ENCODE data around the gene GARIN3. TPM values are rescaled to one million over a fixed set of nuclear protein-coding genes. Genes with fewer than 3 reads are reported as not detected.
"Not testable (repeated sequence)": the region's sequence is repeated elsewhere in the genome, so short reads cannot be mapped to it uniquely, and the experiment has no call there.

GARIN3 gene
- total RNA-seq, 4 donors from 2014 or later = not detected

DNA sequence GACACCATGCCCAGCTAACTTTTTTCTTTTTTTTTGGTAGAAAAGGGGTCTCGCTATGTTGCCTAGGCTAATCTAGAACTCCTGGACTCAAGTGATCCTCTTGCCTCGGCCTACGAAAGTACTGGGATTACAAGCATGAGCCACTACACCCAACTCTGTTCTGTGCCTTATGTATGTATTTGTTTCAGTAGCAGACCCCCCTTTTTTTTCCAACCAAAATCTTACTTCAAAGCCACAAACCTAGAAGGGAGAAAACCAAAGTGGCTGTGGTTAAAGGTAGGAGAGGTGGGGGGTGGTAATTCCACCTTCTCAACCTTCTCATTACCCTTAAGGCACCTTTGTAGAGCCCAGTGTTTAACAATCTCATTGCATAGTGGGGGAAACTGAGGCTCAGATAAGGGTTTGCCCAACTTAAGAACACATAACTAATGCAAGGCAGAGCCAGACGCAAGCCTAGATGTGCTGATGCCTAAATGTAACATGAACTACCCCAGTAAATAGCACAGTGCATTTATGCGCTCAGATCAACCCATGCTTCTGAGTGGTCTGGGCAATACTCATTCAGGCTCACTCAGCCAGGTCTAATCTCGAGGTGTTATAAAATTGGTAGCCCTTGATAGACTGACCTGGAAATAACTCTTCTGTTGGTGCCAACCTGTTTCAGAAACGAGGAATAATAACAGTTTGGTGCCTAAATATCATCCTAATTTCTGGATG lies 47.6 kb upstream of the GARIN3 start:
- TF ChIP-seq, protein P1, sequence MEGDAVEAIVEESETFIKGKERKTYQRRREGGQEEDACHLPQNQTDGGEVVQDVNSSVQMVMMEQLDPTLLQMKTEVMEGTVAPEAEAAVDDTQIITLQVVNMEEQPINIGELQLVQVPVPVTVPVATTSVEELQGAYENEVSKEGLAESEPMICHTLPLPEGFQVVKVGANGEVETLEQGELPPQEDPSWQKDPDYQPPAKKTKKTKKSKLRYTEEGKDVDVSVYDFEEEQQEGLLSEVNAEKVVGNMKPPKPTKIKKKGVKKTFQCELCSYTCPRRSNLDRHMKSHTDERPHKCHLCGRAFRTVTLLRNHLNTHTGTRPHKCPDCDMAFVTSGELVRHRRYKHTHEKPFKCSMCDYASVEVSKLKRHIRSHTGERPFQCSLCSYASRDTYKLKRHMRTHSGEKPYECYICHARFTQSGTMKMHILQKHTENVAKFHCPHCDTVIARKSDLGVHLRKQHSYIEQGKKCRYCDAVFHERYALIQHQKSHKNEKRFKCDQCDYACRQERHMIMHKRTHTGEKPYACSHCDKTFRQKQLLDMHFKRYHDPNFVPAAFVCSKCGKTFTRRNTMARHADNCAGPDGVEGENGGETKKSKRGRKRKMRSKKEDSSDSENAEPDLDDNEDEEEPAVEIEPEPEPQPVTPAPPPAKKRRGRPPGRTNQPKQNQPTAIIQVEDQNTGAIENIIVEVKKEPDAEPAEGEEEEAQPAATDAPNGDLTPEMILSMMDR (IDR thresholded peaks at IDR 0.05) = no peak
- TF ChIP-seq POLR2A (IDR thresholded peaks at IDR 0.05) = no peak
- Histone ChIP-seq H3K27me3 (no peaks in the 10 kb centered on the region), H3K9me3 (no peaks in the 10 kb centered on the region), H3K4me3 (replicated peaks in 1 of 3) (no peak overlapping the region), H3K27ac (no peak overlapping the region), H3K4me1 (no peaks in the 10 kb centered on the region), H3K36me3 (no peaks in the 10 kb centered on the region)
- 89% methylated on average over 7 of the region's 7 CpGs for WGBS, 2 donors
- intact Hi-C loops (cut with DNase I) = no loop called here
- no peak for DNase-seq

DNA sequence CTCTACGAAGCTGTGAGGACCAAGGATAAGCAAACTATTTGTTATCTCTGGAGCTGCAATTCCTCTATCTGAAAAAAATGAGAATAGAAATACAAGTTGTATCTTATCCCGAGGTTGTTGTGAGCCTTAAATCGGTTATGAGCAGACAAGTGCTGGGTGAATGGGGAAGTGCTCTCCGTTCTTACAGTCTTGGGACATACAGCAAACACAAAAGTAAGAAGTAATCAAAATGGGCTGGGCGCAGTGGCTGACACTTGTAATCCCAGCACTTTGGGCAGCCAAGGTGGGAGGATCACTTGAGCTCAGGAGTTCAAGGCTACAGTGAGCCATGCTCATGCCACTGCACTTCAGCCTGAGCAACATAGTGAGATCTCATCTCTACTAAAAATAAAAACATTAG lies 46.2 kb upstream of the GARIN3 start:
- TF ChIP-seq, protein P1 (IDR thresholded peaks at IDR 0.05) = no peak
- no peak for TF ChIP-seq POLR2A (IDR thresholded peaks at IDR 0.05)
- no peaks in the 10 kb centered on the region for H3K36me3 ChIP-seq
- no peak overlapping the region for H3K27ac ChIP-seq
- intact Hi-C loops (cut with DNase I) = no loop called here
- H3K27me3 ChIP-seq = no peaks in the 10 kb centered on the region
- H3K4me1 ChIP-seq = no peaks in the 10 kb centered on the region
- H3K4me3 ChIP-seq (replicated peaks in 1 of 3) = no peak overlapping the region
- H3K9me3 ChIP-seq = no peaks in the 10 kb centered on the region
- no peak for DNase-seq
- WGBS, 2 donors = 85 to 87% methylated on average over 5 of the region's 5 CpGs

DNA sequence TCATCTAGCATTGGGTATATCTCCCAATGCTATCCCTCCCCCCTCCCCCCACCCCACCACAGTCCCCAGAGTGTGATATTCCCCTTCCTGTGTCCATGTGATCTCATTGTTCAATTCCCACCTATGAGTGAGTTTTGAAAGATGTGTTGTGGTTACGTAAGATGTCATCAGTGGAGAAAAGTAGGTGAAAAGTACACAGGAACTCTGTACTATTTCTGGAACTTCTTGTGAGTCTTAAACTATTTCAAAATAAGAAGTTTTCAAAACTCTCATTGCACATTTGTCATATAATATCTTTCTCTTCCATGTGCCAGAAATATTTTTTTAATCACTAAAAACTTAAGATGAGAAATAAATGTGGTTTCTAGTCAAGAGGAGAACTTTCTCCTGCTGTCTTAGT lies 44.6 kb upstream of the GARIN3 start:
- H3K36me3 ChIP-seq; H3K27me3 ChIP-seq; DNase-seq; intact Hi-C loops (cut with DNase I); H3K4me1 ChIP-seq; H3K4me3 ChIP-seq (replicated peaks in 1 of 3); H3K9me3 ChIP-seq; H3K27ac ChIP-seq: not testable (repeated sequence)
- 55 to 63% methylated on average over 1 of the region's 1 CpG for WGBS, 2 donors

DNA sequence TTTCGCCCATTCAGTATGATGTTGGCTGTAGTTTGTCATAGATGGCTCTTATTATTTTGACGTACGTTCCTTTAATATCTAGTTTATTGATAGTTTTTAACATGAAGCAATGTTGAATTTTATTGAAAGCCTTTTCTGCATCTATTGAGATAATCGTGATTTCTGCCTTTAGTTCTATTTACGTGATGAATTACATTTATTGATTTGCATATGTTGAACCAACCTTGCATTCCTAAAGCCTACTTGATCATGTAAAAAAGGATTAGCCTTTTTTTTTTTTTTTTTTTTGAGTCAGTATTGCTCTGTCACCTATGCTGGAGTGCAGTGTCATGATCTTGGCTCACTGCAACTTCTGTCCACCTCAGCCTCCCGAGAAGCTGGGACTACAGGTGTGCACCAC lies 39.6 kb upstream of the GARIN3 start:
- no peak overlapping the region for H3K27ac ChIP-seq
- no peak overlapping the region for H3K4me3 ChIP-seq (replicated peaks in 1 of 3)
- no peak for DNase-seq
- intact Hi-C loops (cut with DNase I) = no loop called here
- WGBS, 2 donors = 80 to 85% methylated on average over 6 of the region's 6 CpGs
- H3K4me1 ChIP-seq = no peaks in the 10 kb centered on the region
- TF ChIP-seq POLR2A (IDR thresholded peaks at IDR 0.05) = no peak
- TF ChIP-seq, protein P1 (IDR thresholded peaks at IDR 0.05) = no peak
- no peaks in the 10 kb centered on the region for H3K27me3 ChIP-seq
- H3K9me3 ChIP-seq = no peaks in the 10 kb centered on the region
- no peaks in the 10 kb centered on the region for H3K36me3 ChIP-seq

- no peak for DNase-seq
These were observed 38.7 kb upstream of the GARIN3 start for GRCh38 chr5:157204765-157205164.

More at GRCh38 chr5:157204765-157205164, 38.7 kb upstream of the GARIN3 start:
- TF ChIP-seq, protein P1 (IDR thresholded peaks at IDR 0.05) = no peak
- TF ChIP-seq POLR2A (IDR thresholded peaks at IDR 0.05) = no peak
- intact Hi-C loops (cut with DNase I) = no loop called here
- Histone ChIP-seq H3K27me3 (no peaks in the 10 kb centered on the region), H3K36me3 (no peaks in the 10 kb centered on the region), H3K27ac (no peak overlapping the region), H3K9me3 (no peaks in the 10 kb centered on the region), H3K4me3 (replicated peaks in 1 of 3) (no peak overlapping the region), H3K4me1 (no peaks in the 10 kb centered on the region)
- WGBS, 2 donors = 79 to 81% methylated on average over 4 of the region's 4 CpGs
